WI38 (cell line): ENCODE measurements around the gene AFAP1.

Experiments
- H3K4me3 ChIP-seq: 2 replicates; pipeline ENCODE4 v1.5.1; 2011; ENCODE audit warnings: low read depth, mild to moderate bottlenecking, control low read depth, low read length
- TF ChIP-seq, protein P1 (sequence below): IDR thresholded peaks from 2 replicates; pipeline ENCODE4 v1.5.1; 2012; ENCODE audit warnings: low read depth, mild to moderate bottlenecking, control low read depth, low read length

Gene AFAP1

DNA sequence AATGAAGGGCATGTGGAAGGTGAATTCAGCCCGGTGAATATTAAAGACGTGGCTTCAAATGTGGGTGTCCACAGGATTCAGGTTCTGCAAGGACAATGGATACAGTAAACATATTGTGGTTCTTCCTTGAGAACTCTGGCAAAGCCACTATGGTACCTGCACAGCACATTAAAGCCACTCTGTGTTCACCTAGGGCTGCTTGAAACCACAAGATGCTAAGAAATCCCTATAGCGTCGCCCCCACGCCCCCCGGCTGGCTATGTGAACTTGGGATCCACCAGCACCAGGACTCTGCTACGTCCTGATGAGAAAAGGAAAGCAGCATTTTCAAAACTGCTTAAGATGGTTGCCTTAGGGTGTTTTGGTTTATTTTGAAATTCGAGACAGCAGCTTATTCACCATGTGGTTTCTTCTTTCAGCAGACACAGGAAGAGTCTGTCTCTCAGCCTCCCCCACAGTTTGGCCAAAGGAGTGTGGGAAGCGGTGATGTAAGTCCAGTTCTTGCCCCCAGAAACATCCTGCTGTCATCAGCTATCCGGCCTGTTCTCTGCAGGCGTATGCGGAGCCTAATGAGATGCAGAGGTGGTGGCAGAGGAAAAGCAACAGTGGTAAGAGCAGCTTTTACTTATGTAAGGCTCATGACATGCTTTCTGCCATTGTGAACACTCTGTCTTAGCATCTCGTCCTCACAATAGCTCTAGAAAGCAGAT lies 111.5 kb downstream of the AFAP1 start:
- peak overlapping the region; percentile 36; the same call in 1 of the 2 replicates for H3K4me3 ChIP-seq
- TF ChIP-seq, protein P1, sequence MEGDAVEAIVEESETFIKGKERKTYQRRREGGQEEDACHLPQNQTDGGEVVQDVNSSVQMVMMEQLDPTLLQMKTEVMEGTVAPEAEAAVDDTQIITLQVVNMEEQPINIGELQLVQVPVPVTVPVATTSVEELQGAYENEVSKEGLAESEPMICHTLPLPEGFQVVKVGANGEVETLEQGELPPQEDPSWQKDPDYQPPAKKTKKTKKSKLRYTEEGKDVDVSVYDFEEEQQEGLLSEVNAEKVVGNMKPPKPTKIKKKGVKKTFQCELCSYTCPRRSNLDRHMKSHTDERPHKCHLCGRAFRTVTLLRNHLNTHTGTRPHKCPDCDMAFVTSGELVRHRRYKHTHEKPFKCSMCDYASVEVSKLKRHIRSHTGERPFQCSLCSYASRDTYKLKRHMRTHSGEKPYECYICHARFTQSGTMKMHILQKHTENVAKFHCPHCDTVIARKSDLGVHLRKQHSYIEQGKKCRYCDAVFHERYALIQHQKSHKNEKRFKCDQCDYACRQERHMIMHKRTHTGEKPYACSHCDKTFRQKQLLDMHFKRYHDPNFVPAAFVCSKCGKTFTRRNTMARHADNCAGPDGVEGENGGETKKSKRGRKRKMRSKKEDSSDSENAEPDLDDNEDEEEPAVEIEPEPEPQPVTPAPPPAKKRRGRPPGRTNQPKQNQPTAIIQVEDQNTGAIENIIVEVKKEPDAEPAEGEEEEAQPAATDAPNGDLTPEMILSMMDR = no peak

DNA sequence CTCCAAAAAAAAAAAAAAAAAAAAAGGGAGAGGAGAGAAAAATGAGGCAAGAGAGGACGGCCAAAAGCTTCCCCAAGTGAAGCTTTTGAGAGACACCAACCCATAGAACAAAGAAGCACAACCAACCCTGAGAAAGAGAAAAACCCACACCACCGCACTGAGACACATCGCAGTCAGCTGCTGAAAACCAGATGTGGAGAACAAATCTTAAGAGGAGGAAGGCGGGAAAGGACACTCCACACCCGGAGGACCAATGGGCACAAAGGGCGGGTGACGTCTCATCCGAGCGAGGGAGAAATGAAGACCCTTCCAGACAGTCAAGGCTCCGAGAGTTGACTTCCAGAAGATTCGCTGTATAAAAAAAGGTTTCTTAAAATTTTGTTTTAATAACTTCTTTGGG lies 112.1 kb downstream of the AFAP1 start:
- H3K4me3 ChIP-seq = no peak overlapping the region
- TF ChIP-seq, protein P1 = no peak

DNA sequence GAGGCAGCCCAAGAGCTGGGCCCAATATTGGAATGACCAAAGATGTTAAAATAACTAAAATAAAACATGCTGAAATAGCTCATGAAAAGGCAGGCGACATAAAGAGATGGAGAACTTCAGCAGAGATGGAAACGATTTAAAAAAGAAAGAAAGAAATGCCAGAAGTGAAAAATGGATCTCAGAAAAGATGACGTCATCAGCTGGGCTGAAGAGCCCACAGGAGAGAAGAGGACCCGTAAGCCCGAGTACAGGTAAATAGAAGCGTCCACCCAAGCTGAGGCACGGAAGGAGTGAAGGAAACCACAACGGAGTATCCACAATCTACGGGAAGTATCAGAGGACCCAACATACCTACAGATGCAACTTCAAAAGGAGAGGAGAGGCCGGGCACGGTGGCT lies 112.8 kb downstream of the AFAP1 start:
- TF ChIP-seq, protein P1 = no peak
- H3K4me3 ChIP-seq = no peak overlapping the region

DNA sequence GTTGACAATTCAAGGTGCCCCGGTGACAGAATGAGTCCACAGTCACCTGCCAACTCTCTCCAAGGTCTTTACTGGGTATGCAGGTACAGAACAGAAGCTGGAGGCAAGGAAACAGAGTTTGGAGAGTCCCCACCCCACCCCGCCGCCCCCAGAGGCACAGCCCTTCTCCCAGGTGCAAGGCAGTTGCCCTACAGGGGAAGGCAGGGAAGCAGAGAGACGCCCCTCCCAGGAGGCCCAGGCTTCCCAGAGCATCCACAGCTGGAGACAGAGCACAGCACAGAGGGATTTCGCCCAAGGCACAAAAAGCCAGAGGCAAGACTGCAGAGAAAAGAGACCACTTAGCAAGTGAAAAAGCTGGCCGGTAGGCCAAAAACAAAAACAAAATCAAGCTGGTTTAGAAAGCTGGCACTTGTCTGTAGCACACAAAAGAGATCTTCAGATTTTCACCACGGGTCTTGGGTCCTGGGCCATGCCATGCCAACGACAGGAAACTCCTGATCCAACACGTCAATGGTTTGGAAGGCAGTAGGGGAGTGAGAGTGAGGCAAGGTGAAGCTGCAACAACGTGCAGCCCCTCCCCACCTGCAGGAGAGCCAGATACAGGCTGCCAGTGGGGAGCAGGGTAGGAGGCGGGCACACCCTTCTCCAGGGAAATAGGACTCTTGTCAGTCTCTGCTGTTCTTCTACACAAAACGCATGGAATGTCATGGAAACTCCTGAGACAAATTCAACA lies 113.3 kb downstream of the AFAP1 start:
- TF ChIP-seq, protein P1 = no peak
- no peak overlapping the region for H3K4me3 ChIP-seq

DNA sequence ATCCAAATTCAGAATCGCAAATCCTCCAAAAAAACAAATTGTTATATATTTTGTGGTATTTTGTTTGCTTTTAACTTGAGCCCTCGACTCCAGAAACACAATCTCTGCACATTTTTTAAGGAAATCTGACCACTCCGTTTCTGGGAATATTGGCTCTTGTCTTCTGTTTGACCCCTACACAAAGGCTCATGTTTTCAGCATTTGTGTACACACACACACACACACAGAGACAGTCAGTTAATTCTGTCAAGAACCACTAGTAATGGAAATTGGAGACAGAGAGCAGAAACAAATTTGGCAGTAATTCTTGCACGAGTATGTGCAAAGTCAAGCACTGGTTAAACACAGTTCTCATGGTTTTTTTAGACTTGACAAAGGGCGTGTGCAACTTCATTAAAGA lies 115.4 kb downstream of the AFAP1 start:
- H3K4me3 ChIP-seq = no peak overlapping the region
- TF ChIP-seq, protein P1 = no peak

DNA sequence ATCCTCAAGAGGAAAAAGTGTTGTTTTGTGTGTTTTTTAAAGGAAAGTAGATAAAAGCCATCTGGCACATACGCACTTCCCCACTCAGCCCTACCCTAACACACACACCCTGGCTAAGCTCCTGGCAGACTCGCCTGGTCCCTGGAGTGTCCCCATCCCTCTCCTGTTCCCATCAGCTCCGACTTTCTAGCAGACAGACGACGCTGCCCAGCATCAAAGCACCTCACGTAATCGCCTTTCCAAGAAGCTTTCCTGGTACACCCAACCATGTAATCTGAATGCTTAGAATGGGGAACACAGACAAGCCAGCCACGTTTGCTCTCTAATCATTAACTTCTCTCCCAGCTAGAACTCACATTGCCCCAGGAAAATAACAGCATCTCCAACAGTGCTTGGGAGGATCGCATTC lies 116.2 kb downstream of the AFAP1 start:
- TF ChIP-seq, protein P1 = no peak
- no peak overlapping the region for H3K4me3 ChIP-seq

DNA sequence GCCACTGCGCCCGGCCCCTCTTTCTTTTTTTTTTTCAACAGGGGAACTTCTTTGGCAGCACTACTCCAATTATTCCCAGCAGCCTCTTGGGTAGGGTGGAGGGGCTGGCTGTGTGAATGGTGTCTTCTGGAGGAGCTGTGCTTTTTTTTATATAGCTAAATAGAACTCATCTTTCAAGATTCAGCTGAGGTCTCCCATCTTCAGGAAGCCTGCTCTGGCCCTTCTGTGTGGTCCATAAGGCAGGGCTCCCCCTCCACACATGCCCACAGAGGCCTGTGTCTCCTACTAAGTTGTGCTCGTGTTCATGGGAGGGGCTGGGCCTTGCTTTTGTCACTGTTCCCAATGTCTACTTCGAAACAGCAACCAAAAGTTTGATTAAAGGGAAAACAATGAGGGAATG lies 116.8 kb downstream of the AFAP1 start:
- H3K4me3 ChIP-seq = no peak overlapping the region
- TF ChIP-seq, protein P1 = no peak
